Right atrium auricular region (tissue), 2 donors: ENCODE results near the gene IL19. TPM values are rescaled to one million over a fixed set of nuclear protein-coding genes. Genes with fewer than 3 reads are reported as not detected.

Source experiments
- DNase-seq: peaks from one replicate; pipeline ENCODE4 v3.0.0-alpha.2; 2019; ENCODE audit warnings: low spot score
- H3K27ac ChIP-seq, 2 donors: fragments of 200-600 bp; sonication (generic); 1 replicate in 1 of 2; 2 replicates in 1 of 2; pipeline ENCODE4 v1.5.1; 2016 to 2019
- H3K27me3 ChIP-seq, 2 donors: fragments of 200-600 bp; sonication (generic); one replicate each; pipeline versions ENCODE4 v1.5.1 to v1.6.0; 2017 to 2019
- H3K36me3 ChIP-seq: fragments of 200-600 bp; sonication (generic); one replicate; pipeline ENCODE4 v1.5.1; 2016
- H3K4me1 ChIP-seq, 2 donors: fragments of 200-600 bp; sonication (generic); one replicate each; pipeline versions ENCODE4 v1.5.1 to v1.6.0; 2017 to 2019
- H3K4me3 ChIP-seq, 2 donors: fragments of 200-600 bp; sonication (generic); 1 replicate in 1 of 2; 2 replicates in 1 of 2; pipeline ENCODE4 v1.5.1; 2017 to 2019; ENCODE audit warnings: mild to moderate bottlenecking in 1 of 2, moderate library complexity in 1 of 2
- H3K9me3 ChIP-seq, 2 donors: fragments of 200-600 bp; sonication (generic); one replicate each; pipeline ENCODE4 v1.5.1; 2019
- total RNA-seq, 2 donors: library from RNA; depleted of rRNA; stranded (reverse); fragments of >200 nt; gene quantifications; one replicate each; pipeline ENCODE4 v1.1.0, GENCODE V29; 2016
- TF ChIP-seq, protein P1 (sequence below), 2 donors: fragments of 200-600 bp; sonication (generic); IDR thresholded peaks; one replicate each; pipeline ENCODE4 v1.5.1; 2019; ENCODE audit warnings: antibody characterized with exemption in 2 of 2

IL19 gene
- total RNA-seq, 2 donors from 2014 or later = not detected

GRCh38 chr1:206732508-206732907, 38.1 kb upstream of the IL19 start:
- H3K27me3 ChIP-seq = no peaks in the 10 kb centered on the region
- no peaks in the 10 kb centered on the region for H3K9me3 ChIP-seq
- H3K4me3 ChIP-seq = no peak overlapping the region
- TF ChIP-seq, protein P1, sequence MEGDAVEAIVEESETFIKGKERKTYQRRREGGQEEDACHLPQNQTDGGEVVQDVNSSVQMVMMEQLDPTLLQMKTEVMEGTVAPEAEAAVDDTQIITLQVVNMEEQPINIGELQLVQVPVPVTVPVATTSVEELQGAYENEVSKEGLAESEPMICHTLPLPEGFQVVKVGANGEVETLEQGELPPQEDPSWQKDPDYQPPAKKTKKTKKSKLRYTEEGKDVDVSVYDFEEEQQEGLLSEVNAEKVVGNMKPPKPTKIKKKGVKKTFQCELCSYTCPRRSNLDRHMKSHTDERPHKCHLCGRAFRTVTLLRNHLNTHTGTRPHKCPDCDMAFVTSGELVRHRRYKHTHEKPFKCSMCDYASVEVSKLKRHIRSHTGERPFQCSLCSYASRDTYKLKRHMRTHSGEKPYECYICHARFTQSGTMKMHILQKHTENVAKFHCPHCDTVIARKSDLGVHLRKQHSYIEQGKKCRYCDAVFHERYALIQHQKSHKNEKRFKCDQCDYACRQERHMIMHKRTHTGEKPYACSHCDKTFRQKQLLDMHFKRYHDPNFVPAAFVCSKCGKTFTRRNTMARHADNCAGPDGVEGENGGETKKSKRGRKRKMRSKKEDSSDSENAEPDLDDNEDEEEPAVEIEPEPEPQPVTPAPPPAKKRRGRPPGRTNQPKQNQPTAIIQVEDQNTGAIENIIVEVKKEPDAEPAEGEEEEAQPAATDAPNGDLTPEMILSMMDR (IDR thresholded peaks at IDR 0.05) = no peak
- no peak overlapping the region for H3K27ac ChIP-seq
- peaks cover 71% of the 10 kb centered on the region for H3K36me3 ChIP-seq
- DNase-seq = no peak
- peaks cover 0 to 48% of the 10 kb centered on the region in 2 donors for H3K4me1 ChIP-seq

- DNase-seq = no peak
- H3K9me3 ChIP-seq = no peaks in the 10 kb centered on the region
- no peak overlapping the region for H3K4me3 ChIP-seq
- no peaks in the 10 kb centered on the region for H3K27me3 ChIP-seq
- H3K36me3 ChIP-seq = peaks cover 71% of the 10 kb centered on the region
- H3K27ac ChIP-seq = no peak overlapping the region
- H3K4me1 ChIP-seq = peaks cover 0 to 48% of the 10 kb centered on the region in 2 donors
- TF ChIP-seq, protein P1 (IDR thresholded peaks at IDR 0.05) = no peak
These were observed 37.6 kb upstream of the IL19 start for GRCh38 chr1:206732992-206733391.

- Histone ChIP-seq H3K27me3 (no peaks in the 10 kb centered on the region), H3K36me3 (peaks cover 61% of the 10 kb centered on the region), H3K4me3 (no peak overlapping the region), H3K27ac (no peak overlapping the region), H3K4me1 (peaks cover 0 to 50% of the 10 kb centered on the region in 2 donors), H3K9me3 (no peaks in the 10 kb centered on the region)
- no peak for DNase-seq
- TF ChIP-seq, protein P1 (IDR thresholded peaks at IDR 0.05) = peak; percentile 37 to 73
These were observed 36.0 kb upstream of the IL19 start for GRCh38 chr1:206734499-206735142.

DNA sequence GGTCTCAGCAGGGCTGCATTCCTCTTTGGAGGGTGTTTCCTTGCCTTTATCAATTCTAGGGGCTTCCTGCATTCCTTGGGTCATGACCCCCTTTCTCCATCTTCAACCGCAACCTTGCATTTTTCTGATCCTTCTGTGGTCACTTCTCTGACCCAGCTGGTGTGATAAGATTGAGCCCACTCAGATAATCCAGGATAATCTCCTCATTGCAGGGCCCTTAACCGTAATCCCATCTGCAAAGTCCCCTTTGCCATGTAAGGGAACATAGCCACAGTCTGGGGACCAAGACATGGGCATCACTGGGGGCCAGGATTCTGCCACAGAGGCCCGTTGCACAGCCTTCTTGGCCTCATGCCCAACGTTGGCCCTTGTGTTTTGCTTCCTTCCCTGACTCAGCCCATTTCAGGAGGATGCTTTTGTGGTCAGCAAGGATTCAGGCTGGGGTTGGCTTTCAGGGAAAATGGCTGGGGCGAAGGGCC, 35.0 kb upstream of the IL19 start:
- Histone ChIP-seq H3K4me3 (no peak overlapping the region), H3K36me3 (peaks cover 51% of the 10 kb centered on the region), H3K9me3 (no peaks in the 10 kb centered on the region), H3K4me1 (peaks cover 0 to 50% of the 10 kb centered on the region in 2 donors), H3K27me3 (no peaks in the 10 kb centered on the region), H3K27ac (no peak overlapping the region)
- DNase-seq = no peak
- TF ChIP-seq, protein P1 (IDR thresholded peaks at IDR 0.05) = no peak

DNA sequence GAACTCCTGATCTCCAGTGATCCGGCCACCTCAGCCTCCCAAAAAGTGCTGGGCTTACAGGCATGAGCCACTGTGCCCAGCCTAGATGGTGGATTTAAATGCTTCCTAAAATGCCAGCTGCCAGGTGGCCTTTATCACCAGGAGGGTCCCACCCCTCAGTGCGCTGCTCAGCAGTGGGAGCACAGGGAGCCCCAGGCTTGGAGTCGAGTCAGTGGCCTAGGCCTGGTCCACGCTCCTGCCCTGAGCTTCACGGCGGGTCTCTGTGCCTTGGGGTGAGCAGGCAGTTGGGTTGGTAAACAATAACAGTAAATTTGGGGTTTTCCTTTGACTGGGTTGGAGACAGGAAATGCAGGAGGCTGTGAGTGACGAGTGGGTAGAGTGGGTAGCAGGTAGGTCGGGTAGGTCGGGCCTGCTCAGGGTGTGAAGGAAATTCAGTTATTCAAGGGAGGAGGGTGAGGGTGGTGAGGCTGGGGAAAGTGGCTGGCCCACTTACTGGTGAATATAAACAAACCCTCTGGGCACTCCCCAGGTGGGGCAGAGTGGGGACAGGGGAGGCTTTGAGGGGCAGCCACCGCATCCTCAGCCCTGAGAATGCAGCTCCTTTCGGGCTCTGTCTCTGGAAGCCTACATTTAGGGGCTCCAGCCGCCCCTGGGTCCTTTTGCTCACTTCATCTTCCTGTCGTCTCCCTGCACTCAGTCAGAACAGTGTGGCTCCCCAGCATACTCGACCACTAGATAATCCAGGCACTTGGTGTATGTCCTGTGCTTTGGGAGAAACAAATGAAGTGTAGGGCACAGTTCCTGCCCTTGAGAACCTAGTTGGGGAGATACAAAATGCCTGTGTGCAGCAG, 33.5 kb upstream of the IL19 start:
- Histone ChIP-seq H3K27me3 (no peaks in the 10 kb centered on the region), H3K4me3 (no peak overlapping the region), H3K27ac (peak overlapping the region; percentile 49 to 69), H3K36me3 (peaks cover 36% of the 10 kb centered on the region), H3K4me1 (peaks cover 0 to 50% of the 10 kb centered on the region in 2 donors), H3K9me3 (no peaks in the 10 kb centered on the region)
- TF ChIP-seq, protein P1 (IDR thresholded peaks at IDR 0.05) = no peak
- no peak for DNase-seq
